ENCODE measurements around the gene MINPP1.

GRCh38 chr10:87596351-87596750, 91.7 kb downstream of the MINPP1 start:
- no peak for TF ChIP-seq CTCF (IDR thresholded peaks at IDR 0.05)
- no peak for TF ChIP-seq POLR2A (IDR thresholded peaks at IDR 0.05)
